ENCODE results near the gene TMPRSS9. TPM values are rescaled to one million over a fixed set of nuclear protein-coding genes. Genes with fewer than 3 reads are reported as not detected.

The TMPRSS9 gene
- total RNA-seq, 1 donor from 2014 or later = not detected

DNA sequence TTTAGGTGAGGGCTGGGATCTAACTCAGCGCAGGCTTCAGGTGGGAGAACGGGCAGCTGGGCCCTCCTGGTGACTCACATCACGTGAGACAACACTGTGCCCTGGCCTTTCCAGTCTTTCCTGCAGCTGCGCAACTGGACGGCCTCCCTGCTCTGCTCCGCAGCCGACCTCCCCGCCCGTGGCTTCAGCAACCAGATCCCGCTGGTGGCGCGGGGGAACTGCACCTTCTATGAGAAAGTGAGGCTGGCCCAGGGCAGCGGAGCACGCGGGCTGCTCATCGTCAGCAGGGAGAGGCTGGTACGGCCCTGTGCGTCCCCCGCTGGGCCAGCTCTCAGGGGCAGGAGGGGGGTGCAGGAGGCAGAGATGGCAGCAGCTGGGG is 22.7 kb upstream of the TMPRSS9 start:
- H3K4me3 ChIP-seq = no peak overlapping the region
- no peak overlapping the region for H3K27ac ChIP-seq (replicated peaks)
- H3K4me1 ChIP-seq = peaks cover 15% of the 10 kb centered on the region
- no peak for DNase-seq
- intact Hi-C loops (cut with micrococcal nuclease) = no loop called here
- H3K27me3 ChIP-seq (ENCODE audit: low read depth) = no peaks in the 10 kb centered on the region
- TF ChIP-seq CTCF (IDR thresholded peaks at IDR 0.05; ENCODE audit: borderline replicate concordance) = peak; percentile 15
- H3K36me3 ChIP-seq = peaks cover 39% of the 10 kb centered on the region
- H3K9me3 ChIP-seq (replicated peaks) = no peaks in the 10 kb centered on the region

DNA sequence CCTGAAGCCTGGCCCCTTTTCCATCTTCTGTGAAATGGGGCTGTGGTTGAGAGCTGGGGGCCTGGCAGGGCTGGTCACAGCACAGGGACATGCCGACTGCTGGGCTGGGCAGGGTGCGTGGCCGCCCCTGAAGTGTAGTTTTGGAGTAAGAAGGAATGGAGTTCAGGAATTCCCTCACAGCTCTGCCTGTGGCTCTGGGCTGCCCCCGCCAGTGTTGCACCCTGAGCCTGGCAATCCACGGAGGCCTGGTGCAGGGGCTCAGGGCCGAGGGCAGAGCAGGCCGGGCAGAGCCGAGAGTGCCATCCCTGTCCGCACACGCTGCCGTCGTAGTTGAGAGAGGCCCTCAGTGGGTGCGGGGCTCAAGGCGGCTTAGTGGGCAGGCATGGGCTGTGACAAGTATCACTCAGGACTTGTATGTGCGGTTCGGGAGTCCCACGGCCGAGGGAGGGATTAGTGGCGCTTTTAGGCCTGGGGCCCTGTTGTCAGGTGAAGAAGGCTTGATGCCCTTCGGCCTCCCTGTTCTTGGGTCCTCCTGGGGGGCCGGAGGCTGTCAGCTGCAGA is 21.9 kb upstream of the TMPRSS9 start:
- no peak overlapping the region for H3K4me3 ChIP-seq
- intact Hi-C loops (cut with micrococcal nuclease) = no loop called here
- peaks cover 46% of the 10 kb centered on the region for H3K36me3 ChIP-seq
- peaks cover 10% of the 10 kb centered on the region for H3K4me1 ChIP-seq
- H3K27ac ChIP-seq (replicated peaks) = no peak overlapping the region
- H3K27me3 ChIP-seq (ENCODE audit: low read depth) = no peaks in the 10 kb centered on the region
- DNase-seq = no peak
- TF ChIP-seq CTCF (IDR thresholded peaks at IDR 0.05; ENCODE audit: borderline replicate concordance) = no peak
- no peaks in the 10 kb centered on the region for H3K9me3 ChIP-seq (replicated peaks)

GRCh38 chr19:2338751-2339643 is 21.1 kb upstream of the TMPRSS9 start:
- Histone ChIP-seq H3K9me3 (replicated peaks) (no peaks in the 10 kb centered on the region), H3K36me3 (peaks cover 50% of the 10 kb centered on the region), H3K4me3 (no peak overlapping the region), H3K27ac (replicated peaks) (no peak overlapping the region), H3K27me3 (ENCODE audit: low read depth) (no peaks in the 10 kb centered on the region), H3K4me1 (peaks cover 2% of the 10 kb centered on the region)
- intact Hi-C loops (cut with micrococcal nuclease) = no loop called here
- DNase-seq = no peak
- TF ChIP-seq CTCF (IDR thresholded peaks at IDR 0.05; ENCODE audit: borderline replicate concordance) = no peak

DNA sequence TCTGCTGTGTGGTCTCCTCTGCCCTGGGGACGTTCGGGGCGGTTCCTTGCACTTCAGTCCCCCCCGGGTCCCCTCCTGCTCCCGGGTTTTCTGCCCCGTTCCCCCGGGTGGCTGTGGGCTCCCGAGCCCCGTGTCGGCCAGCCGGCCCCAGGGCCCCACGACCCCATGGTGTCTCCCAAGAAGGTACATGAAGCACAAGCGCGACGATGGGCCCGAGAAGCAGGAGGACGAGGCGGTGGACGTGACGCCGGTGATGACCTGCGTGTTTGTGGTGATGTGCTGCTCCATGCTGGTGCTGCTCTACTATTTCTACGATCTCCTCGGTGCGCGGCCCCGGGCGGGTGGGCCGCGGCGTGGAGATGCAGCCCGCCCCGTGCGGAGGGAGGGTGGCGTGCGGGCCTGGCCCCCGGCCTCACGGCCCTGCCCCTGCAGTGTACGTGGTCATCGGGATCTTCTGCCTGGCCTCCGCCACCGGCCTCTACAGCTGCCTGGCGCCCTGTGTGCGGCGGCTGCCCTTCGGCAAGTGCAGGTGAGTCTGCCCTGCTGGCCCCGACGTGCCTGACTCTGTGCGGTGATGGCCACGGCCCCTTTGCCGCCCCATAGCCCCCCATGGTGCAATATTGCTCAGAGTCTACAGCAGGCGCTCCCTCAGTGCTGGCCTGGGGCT is 20.3 kb upstream of the TMPRSS9 start:
- TF ChIP-seq CTCF (IDR thresholded peaks at IDR 0.05; ENCODE audit: borderline replicate concordance) = no peak
- intact Hi-C loops (cut with micrococcal nuclease) = no loop called here
- H3K36me3 ChIP-seq = peaks cover 56% of the 10 kb centered on the region
- no peaks in the 10 kb centered on the region for H3K27me3 ChIP-seq (ENCODE audit: low read depth)
- no peak overlapping the region for H3K27ac ChIP-seq (replicated peaks)
- H3K9me3 ChIP-seq (replicated peaks) = no peaks in the 10 kb centered on the region
- H3K4me1 ChIP-seq = no peaks in the 10 kb centered on the region
- DNase-seq = no peak
- H3K4me3 ChIP-seq = no peak overlapping the region

- H3K36me3 ChIP-seq = peaks cover 56% of the 10 kb centered on the region
- H3K27me3 ChIP-seq (ENCODE audit: low read depth) = no peaks in the 10 kb centered on the region
- H3K9me3 ChIP-seq (replicated peaks) = no peaks in the 10 kb centered on the region
- no peak for DNase-seq
- H3K4me1 ChIP-seq = no peaks in the 10 kb centered on the region
- intact Hi-C loops (cut with micrococcal nuclease) = no loop called here
- no peak for TF ChIP-seq CTCF (IDR thresholded peaks at IDR 0.05; ENCODE audit: borderline replicate concordance)
- H3K27ac ChIP-seq (replicated peaks) = no peak overlapping the region
- H3K4me3 ChIP-seq = no peak overlapping the region
Observed at GRCh38 chr19:2340496-2341243, 19.4 kb upstream of the TMPRSS9 start.
